Left kidney (tissue), 2 donors: ENCODE results near the gene DCUN1D4. TPM values are rescaled to one million over a fixed set of nuclear protein-coding genes. Genes with fewer than 3 reads are reported as not detected.

Source experiments
- DNase-seq: peaks from one replicate; pipeline ENCODE4 v3.0.0-alpha.2; 2013
- polyA plus RNA-seq: library from polyadenylated mRNA; unstranded; fragments of 120-200 nt; gene quantifications from one replicate; pipeline ENCODE4 v1.2.1, GENCODE V29; 2013; ENCODE audit not compliant: insufficient read length

Gene DCUN1D4
- polyA plus RNA-seq, 1 donor: 79.1 TPM

GRCh38 chr4:51851937-51852290 lies 9.0 kb downstream of the DCUN1D4 start:
- no peak for DNase-seq

- DNase-seq: no peak
Measured at GRCh38 chr4:51853027-51853682, 10.2 kb downstream of the DCUN1D4 start.

- DNase-seq: no peak
Measured at GRCh38 chr4:51855270-51855669, 12.3 kb downstream of the DCUN1D4 start.

GRCh38 chr4:51855751-51856150 lies 12.8 kb downstream of the DCUN1D4 start:
- no peak for DNase-seq

GRCh38 chr4:51858605-51859202 lies 15.8 kb downstream of the DCUN1D4 start:
- DNase-seq: no peak

- no peak for DNase-seq
Measured at GRCh38 chr4:51859476-51860031, 16.6 kb downstream of the DCUN1D4 start.

- no peak for DNase-seq
Measured at GRCh38 chr4:51862199-51862598, 19.2 kb downstream of the DCUN1D4 start.

- DNase-seq: no peak
Measured at GRCh38 chr4:51862781-51863180, 19.8 kb downstream of the DCUN1D4 start.

- DNase-seq: no peak
Measured at GRCh38 chr4:51865717-51866116, 22.8 kb downstream of the DCUN1D4 start.

GRCh38 chr4:51866835-51867234 lies 23.9 kb downstream of the DCUN1D4 start:
- no peak for DNase-seq

GRCh38 chr4:51867689-51868448 lies 24.9 kb downstream of the DCUN1D4 start:
- DNase-seq: no peak

GRCh38 chr4:51868449-51868847 lies 25.5 kb downstream of the DCUN1D4 start:
- DNase-seq: no peak

- no peak for DNase-seq
Measured at GRCh38 chr4:51870441-51871188, 27.7 kb downstream of the DCUN1D4 start.

GRCh38 chr4:51872283-51872997 lies 29.5 kb downstream of the DCUN1D4 start:
- no peak for DNase-seq

GRCh38 chr4:51874551-51874950 lies 31.6 kb downstream of the DCUN1D4 start:
- no peak for DNase-seq

- DNase-seq: no peak
Measured at GRCh38 chr4:51878431-51878830, 35.5 kb downstream of the DCUN1D4 start.

GRCh38 chr4:51880016-51880915 lies 37.3 kb downstream of the DCUN1D4 start:
- no peak for DNase-seq

GRCh38 chr4:51884055-51884454 lies 41.1 kb downstream of the DCUN1D4 start:
- no peak for DNase-seq

GRCh38 chr4:51884606-51885005 lies 41.7 kb downstream of the DCUN1D4 start:
- no peak for DNase-seq

- no peak for DNase-seq
Measured at GRCh38 chr4:51885363-51885762, 42.4 kb downstream of the DCUN1D4 start.

GRCh38 chr4:51890760-51891159 lies 47.8 kb downstream of the DCUN1D4 start:
- DNase-seq: no peak
